ENCODE results near the gene PAK6.

Gene PAK6

GRCh38 chr15:40312370-40313158, 73.7 kb downstream of the PAK6 start:
- FAIRE-seq, result no peak

- no peak for FAIRE-seq
Measured at GRCh38 chr15:40313531-40314398, 74.9 kb downstream of the PAK6 start.

DNA sequence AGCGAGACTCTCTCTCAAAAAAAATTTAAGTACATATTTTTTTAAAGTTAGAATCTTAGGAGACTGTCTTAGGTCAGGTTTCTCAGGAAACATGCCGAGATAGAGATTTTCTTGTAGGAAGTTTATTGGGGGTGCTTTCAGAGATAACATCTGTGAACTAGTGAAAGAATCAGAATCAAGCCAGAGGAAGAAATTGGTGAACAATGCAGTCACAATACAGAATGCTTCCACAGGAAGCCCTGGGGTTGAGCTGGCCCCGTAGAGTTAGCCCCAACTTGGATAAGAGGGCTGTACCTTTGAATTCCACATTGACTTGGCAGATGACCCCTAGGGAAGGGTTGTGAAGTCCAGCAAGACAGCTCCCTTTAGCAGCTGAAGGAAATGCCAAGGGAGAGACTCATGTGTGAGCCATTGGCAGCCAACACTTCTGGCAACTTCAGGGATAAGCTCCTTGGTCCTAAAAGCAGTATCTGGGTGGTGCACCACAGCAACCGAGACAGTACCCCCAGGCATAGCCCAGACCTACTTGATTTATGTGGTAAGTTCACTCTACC, 75.9 kb downstream of the PAK6 start:
- no peak for FAIRE-seq

DNA sequence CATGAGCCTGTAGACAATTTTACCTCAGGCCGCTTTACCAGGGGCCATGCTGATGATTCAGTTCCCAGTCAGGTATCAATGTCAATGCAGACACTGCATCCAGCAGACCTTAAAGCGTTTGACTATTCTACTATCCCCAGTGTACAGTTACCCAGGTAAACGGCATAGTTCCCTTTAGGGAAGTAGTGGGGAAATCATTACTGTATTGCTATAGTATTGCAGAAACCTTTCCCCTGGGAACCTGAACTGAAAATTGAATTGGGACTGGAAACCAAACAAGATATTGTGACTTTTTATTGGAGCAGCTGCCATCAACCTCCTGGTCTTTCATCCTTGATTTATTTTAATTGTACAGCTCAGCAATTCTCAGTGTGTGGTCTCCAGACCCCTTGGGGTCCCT, 78.1 kb downstream of the PAK6 start:
- no peak for FAIRE-seq

- no peak for FAIRE-seq
Measured at GRCh38 chr15:40317580-40317979, 78.7 kb downstream of the PAK6 start.

DNA sequence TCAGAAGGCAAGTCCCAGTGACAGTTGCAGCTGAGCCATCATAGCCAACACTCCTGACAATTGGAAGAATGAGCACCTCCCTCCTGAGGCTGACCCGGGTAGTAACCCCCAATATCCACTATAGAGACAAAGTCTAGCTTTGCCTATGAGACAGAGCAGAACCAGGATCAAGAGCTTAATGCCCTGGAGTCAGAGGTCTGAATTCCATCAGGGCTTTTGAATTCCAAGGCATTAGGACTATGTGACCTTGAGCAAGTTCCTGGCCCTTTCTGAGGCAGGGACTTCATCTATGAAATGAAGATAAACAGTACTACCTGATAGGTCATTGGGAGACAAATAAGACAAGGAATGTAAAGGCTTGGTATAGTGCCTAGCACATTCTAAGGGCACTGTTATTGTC, 81.5 kb downstream of the PAK6 start:
- no peak for FAIRE-seq

DNA sequence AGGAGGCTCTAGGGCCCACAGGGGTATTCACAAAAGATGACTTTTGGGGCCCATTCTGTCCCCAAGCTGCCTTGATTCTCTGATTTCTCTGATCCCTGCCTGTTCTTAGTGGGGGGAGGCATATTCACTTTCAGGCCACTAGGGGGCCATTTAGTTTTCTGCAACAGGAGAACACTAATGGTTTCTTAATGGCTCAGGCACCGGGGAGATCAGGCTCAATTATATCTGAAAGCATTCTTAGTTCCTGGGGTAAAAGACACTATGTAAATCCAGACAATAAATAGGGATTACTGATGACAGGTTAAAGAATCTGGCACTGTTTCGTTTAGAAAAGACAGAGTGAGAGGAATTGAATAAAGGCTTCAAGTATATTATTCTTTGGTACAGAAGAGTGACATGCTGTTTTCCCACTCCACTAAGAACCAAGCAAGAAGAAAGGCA, 82.1 kb downstream of the PAK6 start:
- FAIRE-seq, result no peak

DNA sequence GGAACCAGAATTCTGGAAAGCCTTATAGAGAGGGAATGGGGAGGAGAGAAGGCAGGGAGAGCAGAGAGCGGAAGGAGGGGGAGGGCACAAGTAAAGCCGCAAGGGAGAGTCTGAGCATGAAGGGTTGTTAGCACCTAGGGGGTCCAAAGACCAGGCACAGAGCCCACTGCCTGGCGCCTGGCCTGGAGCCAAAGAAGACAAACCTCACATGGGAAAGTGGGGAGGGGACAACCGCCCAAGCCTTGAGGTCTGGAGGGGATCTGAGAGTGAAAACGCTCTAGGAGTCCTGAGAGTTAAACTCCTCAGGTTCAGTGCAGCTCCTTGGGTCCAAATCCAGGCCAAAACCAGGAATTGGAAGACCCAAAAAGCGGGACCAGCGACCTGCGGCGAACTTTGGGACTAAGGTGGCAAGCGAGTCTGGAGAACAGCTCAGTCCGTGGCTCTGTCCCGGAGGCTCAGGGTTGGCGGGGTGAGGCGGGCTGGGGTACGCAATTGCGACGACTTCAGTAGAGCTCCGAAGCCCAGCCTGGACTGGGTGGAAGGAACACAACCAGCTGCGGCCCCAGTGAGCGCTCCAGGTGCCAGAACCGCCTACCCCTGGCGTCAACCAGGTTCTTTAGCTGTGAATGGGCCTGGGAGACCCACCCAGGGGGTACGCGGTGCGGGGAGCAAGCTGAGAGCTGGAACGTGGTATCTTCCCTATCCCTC, 83.8 kb downstream of the PAK6 start:
- no peak for FAIRE-seq

- FAIRE-seq, result no peak
Measured at GRCh38 chr15:40323239-40323952, 84.5 kb downstream of the PAK6 start, which contains the start of gene INAFM2. INAFM2 (plus strand) TSS chr15:40323692; CDS start chr15:40324056, 364 bp downstream.

DNA sequence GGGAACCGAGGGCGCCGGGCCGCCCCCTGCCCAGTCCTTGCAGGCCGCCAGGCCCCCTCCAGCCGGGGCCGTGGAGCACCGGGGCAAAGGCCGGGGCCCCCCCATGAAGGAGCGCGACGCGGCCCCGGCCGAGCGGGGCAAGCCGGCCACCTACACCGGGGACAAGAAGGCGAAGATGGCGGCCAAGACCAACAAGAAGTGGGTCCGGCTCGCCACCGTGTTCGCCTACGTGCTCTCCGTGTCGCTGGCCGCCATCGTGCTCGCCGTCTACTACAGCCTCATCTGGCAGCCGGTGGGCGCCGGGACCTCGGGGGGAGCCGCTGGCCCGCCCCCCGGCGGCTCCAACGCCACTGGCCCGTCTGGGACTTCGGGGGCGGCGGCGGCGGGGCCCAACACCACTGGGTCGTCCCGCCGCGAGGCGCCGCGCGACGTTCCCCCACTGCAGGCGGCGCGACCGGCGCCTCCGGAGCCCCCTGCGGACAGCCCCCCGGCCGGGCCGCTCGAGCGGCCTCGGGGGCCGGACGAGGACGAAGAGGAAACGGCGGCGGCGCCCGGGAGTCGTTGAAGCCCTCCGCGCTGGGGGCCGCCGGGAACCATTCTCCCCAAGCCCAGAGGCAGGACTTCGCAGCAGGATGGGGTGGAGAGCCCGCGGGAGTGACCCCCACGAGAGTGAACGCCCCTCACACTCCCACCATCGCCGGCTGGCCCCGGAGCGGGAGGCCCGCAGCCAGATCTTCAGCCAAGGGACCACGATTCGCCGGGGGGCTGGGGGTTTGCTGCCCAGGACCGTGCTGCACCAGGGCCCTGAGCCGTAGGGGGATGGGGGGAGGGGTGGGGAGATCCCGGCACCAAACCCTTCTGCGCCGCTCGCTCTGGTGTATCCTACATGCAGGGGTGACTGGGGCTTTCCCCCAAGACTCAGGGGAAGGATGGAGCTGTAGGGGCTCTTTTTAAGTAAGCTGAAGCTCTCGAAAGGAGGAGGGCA, 85.4 kb downstream of the PAK6 start:
- no peak for FAIRE-seq

GRCh38 chr15:40325188-40325587, 86.3 kb downstream of the PAK6 start:
- FAIRE-seq, result no peak

GRCh38 chr15:40325700-40326099, 86.8 kb downstream of the PAK6 start:
- no peak for FAIRE-seq
